Anterior cingulate cortex (tissue), 58 donors: ENCODE measurements around the gene TOP2A.
A peak's percentile ranks its signal among the peaks of the same experiment; 100 is the strongest.
"Not testable (repeated sequence)": the region's sequence is repeated elsewhere in the genome, so short reads cannot be mapped to it uniquely, and the experiment has no call there.

Experiments
- DNase-seq, 58 donors: peaks; one replicate each; lab custom pipeline; 2025; lab: John Stamatoyannopoulos, UW

The TOP2A gene

DNA sequence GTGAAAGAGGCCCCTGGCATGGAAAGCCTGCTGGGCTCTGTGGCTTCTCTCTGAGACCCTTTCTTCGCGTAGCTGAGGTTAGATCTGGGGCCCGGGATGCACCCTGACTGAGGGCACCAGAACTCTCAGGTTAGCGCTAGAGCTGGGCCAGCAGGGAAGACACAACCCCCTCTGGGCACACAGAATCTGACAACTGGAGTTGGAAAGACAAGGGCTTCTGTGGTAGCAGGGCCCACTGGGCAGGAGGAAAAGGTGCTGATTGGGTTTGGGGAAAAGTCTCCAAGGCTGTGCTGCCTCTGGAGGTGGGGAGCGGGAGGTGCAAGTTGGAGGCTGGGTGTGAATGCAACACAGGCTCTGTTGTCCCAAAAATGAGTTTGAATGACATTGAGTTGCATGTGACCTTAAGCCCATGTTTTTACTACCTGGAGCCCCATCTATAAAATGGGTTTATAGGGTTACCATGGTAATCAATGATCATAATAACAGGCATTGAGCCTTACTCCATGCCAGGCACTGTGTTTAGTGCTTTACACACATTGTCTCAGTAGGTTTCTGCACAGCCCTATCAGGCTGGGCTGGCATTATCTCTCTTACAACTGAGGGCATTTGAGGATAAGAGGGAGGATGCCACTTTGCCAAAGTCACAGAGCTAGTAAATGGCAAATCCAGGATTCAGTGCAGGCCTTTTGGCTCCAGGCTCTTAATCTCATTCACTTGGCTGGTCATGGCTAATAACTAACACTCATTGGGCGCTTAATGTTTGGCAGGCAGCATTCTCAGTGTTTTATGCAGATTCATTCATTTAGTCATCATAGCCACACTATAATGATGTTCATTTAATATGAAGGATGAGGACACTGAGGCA, 16.1 kb upstream of the TOP2A start:
- DNase-seq = peak in 1 of 58 donors; percentile 4

DNA sequence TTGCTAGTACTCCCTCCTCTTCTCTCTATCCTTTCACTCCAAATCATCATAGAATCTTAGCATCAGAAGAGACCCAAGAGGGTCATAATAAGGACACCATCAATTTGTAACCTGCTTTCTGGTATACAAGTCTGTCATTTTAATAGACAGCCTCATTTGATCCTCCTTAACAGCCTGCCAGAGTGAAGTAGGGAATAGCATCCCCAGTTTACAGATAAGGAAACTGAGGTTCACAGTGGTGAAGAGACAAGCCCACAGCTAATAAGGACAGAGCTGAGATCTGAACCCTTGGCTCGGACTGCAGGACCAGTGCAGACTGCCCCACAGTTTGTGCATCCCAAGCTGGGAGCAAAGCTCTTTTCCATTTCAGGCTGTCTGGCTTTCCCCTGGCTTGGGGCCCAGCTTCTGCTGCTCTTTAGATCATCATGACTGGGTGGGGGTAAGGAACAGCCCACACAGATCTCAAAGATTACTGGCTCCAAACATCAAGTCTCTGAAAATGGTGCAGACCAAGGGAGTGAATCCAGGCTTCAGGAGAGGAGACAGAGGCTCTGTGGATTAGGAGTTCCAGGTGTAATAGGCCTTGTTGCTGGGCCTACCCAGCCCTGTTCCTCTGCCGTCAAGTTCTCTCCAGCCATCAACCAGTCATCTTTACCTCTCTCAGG, 15.3 kb upstream of the TOP2A start:
- DNase-seq = peak in 6 of 58 donors; percentile 8 to 38 (median 12)

DNA sequence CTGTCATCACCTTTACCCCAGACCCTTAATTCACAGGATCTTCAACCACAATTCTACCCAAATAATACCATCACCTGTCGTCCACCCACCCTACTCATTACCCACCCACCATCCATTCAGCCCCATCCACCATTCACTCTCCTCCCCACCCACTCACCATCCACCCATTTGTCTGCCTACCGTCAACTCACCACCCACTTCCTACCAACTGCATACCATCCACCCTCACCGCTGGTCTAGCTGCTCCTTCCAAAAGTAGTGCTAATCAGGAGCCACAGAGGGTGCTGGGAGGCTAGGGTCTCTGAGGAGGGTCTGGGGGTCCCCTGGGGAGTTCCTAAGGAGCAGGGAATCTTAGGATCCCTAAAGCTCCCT, 13.5 kb upstream of the TOP2A start:
- DNase-seq = no peak

DNA sequence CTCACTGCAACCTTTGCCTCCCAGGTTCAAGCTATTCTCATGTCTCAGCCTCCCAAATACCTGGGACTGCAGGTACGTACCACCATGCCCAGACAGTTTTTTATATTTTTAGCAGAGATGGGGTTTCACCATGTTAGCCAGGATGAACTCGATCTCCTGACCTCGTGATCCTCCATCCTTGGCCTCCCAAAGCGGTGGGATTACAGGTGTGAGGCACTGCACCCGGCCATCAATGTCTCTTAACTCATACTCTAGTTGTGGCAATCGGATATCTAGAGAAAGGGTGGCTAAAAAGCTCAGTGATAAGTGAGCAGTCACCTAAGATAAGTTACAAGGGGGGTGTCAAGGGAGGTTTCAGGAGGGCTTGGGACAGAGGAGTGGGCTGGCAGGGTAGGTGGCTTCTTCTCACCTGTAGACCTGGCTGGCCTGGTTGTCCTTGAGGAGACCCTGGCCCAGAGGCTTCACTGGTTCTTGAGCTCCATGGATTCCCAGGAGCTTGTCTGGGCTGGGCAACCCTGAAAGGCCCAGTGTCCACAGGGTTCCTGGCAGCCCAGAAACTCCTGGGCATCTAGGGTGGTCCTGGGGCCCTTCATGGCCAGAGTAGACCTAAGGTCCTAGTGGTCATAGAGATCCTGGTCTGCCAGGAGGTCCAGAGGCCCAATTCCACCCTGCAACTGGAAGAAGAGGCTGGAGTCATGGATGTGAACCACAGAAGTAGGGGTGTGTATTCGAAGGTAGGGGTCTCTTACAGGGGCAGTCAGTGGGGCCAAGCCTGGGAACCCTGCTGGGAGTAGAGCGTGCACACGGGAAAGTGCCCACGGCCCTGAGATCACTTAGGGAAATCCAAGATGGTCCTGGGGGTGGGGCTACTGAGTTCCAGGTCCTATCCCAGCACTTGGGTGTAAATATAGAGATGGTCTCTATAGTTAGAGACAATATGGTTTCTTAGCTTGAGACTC, 12.9 kb upstream of the TOP2A start:
- DNase-seq = no peak

DNA sequence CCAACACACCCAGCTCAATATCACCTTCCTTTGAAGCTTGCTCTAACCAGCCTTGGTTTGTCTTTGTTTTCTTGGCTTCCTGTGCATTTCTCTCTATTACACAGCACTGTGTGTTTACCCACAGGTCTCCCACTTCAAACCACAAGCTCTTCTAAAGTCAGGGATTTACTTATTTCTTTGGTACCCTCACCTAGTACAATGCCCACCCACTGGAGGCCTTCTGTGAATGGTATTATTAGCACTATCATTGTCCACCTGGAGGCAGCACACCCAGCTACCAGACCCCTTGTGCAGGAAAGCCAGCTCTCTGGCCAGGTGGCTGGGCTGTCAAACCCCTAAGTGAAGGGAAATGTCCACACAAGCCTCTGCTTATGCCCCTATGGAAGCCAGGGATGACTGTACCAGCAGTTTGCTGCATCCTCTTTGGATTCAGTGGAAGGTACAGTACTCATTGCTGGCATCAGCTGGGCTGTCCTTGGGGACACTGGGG, 9.4 kb upstream of the TOP2A start:
- DNase-seq = no peak

DNA sequence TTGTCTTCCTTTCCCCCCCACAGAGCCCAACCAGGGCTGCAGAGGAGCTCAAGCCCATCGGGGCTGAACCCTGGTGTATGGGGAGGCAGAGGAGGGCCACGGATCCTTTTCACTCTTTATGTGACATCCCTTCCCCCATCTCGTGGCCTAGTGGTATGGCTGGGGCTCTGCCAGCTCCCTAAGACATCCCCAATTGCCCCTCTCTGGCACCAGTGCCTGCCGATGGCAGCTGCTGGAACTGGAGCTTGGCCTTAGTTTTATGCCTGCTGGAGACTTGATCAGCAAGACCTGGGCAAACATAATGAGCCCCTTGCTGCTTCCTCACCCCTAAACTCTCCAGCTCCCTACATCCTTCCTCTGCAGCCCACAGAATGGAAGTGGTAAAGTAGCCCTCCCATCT, 8.0 kb upstream of the TOP2A start:
- no peak for DNase-seq

DNA sequence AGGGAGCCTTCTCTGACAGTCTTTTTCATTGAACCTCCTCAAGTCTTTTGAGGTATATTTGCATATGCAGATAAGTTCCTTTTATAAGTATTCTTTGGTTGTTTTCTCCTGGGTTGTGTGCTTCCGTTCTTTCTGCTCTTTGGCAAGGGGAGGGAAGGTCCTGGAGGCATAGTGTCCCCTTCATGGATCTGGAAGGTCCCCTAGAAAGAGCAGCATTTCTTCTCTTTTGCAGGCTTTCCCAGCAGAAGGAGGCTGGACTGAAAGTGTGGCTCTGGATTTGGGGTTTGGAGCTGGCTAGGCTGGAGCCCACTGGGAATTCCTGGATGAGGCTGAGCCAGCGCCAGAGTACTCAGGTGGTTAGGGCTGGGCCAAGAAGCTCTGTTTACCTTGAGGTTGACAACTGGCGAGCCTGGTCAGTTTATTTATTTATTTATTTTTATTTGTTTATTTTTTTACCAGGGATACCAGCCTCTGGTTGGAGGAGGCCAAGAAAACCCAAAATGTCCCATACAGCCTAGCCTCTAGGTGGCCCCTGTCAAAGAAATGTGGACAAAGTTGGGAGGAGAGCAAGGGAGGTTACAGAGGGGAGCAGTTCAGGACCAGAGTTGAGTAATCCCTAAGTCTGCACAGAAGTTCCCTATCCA, 5.4 kb upstream of the TOP2A start:
- DNase-seq = no peak

DNA sequence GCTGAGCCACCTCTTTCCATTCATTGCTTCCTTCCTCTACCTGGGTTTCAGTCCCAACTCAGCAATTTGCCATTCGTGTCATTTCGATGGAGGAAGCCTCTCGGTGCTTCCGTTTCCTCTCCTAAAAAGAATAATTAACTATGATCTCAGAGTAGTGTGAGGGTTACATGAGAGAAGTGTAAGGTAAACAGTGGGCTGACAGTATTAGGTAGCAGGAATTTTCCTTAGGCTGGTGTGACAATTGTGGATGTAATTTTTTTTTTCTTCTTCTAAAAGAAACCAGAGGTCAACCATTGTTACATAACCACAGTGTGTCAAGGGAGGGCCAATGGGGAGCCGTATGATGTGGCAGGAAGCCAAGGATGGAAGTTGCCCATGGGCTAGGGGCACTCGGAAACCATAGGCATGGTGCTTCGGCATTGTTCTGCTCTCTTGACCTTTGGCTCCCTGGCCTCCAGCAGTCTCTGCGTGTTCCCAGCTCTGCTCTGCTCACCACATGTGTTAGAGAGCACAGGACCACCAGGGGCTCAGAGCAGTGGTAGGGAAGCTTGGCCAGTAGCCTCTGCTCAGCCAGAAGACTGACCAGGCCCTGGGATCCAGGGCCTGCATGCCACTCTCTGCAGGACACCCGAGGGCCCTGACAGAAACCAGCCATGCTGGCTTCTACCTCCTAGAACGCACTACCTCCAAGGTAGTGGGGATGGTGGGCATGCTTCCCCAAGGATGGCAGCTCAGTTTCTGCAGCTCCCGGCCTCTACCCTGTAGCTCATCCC, 2.0 kb upstream of the TOP2A start:
- no peak for DNase-seq

DNA sequence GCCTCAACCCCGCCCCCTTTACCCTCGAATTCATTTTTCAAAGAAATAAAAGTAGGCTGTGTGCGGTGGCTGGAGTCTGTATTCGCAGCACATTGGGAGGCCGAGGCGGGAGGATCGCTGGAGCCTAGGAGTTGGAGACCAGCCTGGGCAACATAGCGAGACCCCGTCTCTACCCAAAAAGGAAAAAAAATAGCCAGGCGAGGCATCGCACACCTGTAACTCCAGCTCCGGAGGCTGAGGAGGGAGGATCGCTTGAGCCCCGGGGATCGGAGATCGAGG, 671 bp upstream of the TOP2A start:
- no peak for DNase-seq

DNA sequence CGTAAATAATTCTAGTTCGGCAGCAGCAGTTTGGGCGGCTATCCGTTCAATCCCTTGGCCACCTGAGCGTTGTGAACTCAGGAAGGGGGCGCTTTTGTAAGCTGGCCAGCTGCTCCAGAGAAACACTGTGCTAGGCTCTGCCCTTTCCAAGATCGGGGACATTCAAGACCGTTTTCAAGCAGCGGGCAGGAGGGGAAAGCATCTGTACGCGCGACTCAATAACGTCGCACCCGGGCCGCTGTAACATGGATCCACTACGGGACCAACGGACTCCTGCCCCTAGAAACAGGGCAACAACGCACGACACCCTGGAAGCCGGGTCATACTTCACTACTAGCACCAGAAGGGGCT, 463 bp downstream of the TOP2A start:
- DNase-seq = no peak

DNA sequence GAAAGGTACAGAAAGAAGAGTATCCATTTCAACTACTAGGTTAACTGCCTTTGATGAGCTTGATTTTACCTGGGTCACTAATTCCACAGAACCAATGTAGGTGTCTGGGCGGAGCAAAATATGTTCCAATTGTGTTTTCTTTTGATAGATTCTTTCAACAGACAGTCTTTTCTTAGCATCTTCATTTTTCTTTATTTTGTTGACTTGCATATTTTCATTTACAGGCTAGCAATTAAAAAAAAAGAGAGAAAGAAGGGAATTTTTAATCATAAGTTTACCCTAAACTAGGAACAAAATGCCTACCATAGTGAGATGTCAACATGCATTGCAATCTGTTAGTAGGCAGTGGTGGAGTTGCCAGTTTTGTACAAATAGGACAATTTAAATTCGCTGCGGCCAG, 1.0 kb downstream of the TOP2A start:
- no peak for DNase-seq

DNA sequence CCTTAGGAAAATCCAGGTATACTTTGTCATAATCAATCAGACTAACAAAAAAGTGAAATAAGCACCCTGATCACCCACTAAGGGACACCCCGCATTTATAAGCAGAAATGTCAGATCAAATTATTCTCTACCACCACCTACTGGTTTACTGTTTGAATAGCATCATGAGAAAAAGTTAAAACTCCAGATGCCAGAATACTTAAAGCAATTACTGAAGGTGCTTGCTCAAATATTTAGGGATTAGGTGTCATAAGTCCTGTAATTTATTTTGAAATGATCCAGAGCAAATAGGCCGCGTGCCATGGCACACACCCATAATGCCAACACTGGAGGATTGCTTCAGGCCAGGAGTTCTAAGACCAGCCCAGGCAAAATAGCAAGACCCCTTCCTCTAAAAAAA, 2.3 kb downstream of the TOP2A start:
- no peak for DNase-seq

DNA sequence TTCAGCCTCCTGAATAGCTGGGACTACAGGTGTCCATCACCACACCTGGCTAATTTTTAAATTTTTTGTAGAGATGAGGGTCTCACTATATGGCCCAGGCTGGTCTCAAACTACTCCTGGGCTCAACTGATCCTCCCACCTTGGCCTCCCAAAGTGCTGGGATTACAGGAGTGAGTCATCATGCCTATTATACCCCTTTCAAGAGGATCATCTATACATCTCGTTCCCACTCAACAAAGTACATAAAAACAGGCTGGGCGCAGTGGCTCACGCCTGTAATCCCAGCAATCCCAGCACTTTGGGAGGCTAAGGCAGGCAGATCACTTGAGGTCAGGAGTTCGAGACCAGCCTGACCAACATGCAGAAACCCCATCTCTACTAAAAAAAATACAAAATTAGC, 3.4 kb downstream of the TOP2A start:
- DNase-seq = not testable (repeated sequence)

DNA sequence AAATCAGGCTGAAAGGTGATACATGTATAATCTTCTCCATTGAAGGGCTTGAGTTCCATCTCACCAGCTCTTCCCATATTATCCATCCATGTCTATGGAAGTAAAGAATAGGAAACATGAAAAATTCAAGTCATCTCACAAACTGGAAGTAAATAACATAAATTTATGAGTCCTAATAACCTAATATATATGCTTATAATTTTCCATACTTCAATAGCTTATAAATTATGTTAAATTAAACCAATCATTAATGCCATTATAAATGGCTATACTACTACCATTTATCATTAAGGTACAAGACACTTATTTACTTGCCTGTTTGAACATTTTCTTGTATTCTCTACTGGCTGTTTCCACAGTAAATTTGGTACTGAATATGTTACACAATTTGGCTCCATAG, 4.8 kb downstream of the TOP2A start:
- no peak for DNase-seq

DNA sequence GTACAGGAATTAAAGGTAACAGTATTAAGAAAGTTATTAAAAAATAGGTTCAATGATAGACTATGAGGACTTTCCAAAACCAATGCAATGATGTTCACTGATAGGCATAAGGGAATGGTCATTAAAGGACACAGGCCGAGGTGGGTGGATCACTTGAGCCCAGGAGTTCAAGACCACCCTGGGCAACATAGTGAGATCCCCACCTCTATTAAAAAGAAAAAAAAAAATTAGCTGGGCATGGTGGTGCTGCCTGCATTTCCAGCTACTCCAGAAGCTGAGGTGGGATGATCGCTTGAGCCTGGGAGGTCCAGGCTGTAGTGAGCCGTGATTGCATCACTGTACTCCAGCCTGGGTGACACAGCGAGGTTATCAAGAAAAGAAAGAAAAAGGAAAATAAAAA, 5.9 kb downstream of the TOP2A start:
- DNase-seq = no peak

DNA sequence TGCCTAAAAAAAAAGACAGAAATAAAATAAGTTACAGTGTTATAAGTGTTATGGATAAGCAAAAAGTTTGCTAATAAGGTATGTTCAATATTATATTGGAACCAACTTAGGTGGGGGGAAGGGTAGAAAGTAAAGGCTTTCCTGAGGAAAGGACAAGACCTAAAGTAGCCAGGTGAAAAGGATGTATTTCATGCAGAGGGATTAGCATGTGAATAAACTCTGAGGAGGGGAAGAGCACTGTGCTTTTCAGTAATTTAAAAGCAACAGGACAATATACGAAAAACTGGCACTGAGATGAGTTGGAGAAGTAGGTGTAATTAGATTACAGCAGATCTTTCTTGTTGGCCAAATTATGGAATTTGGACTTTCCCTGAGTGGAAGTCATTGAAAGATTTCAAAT, 7.6 kb downstream of the TOP2A start:
- no peak for DNase-seq

DNA sequence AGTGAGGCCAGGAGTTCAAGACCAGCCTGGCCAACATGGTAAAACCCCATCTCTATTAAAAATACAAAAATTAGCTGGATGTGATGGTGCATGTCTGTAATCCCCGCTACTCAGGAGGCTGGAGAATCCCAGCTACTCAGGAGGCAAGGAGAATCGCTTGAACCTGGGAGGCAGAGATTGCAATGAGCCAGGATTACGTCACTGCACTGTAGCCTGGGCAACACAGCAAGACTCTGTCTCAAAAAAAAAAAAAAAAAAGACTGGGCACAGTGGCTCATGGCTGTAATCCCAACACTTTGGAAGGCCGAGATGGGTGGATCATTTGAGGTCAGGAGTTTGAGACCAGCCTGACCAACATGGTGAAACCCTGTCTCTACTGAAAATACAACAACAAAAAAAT, 8.2 kb downstream of the TOP2A start:
- not testable (repeated sequence) for DNase-seq

DNA sequence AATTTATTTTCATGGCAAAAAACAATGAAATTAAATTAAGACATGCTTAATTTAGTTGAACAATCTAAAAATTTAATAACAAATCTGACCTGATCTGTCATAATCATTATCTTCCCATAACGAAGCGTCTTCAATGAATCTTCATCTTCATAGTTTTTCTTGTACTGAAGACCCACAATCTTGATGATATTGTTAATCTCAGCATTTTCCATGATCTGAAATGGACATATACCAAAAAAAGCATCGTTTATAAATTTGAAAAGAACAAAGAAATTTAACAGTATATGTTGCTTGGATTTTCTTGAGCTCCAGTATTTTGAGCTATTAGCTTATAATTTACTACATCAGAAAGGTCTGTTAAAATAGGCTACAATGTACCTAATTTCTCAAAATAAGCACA, 10.2 kb downstream of the TOP2A start:
- no peak for DNase-seq

DNA sequence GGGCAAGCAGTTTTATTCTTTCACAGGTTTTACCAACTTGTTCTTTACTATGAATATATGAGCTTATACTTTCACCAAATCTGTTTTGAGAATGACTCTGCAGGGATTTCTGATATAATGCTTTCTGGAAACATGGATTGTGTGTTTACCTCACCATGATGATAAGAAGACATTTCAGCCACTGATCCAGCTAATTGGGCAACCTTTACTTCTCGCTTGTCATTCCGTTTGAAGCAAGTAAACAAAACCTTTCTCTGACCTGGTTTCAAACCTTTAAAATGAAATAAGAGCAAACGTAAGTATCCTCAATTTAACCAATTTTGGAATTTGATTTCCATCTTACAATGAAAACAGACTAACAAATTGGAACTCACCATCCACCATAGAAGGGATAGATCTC, 13.7 kb downstream of the TOP2A start:
- no peak for DNase-seq

DNA sequence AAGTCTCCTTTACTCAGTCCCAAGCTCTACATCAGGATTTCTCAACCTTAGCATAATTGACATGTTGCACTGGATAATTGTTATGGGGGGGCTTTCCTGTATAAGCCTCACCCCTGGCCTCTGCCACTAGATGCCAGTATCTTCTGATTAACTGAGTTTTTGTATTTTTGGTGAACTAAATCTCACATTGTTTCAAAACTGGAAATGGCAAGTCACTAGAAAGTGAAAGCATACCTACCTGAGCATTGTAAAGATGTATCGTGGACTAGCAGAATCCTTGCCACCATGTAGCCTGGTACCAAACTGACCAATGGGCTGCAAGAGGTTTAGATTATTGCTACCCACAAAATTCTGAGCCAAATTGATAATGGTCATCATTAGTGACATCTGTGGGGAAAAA, 15.0 kb downstream of the TOP2A start:
- DNase-seq = no peak
